ENCODE data around the gene SRPX.

- TF ChIP-seq CTCF (IDR thresholded peaks at IDR 0.05) (no peak), POLR2A (IDR thresholded peaks at IDR 0.05) (no peak)
Observed at GRCh38 chrX:38154340-38154739, 66.3 kb downstream of the SRPX start.
